ENCODE results near the gene SIX5.
"Not testable (repeated sequence)": the region's sequence is repeated elsewhere in the genome, so short reads cannot be mapped to it uniquely, and the experiment has no call there.

The SIX5 gene

DNA sequence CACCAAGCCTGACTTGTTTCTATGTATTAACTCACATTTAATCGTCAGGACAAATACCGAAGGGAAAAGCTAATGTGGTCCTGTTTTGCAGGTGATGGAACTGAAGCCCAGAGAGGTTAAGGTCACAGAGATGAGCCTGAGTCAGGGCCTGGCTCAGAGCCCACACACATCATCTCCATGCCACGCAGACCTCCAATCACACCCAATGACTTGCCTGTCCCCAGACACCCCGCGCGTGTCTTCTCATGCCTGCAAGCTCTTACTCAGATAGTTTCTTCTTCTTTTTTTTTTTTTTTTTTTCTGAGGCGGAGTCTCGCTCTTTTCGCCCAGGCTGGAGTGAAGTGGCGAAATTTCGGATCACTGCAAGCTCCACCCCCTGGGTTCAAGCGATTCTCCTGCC, 16.4 kb downstream of the SIX5 start:
- Histone ChIP-seq H3K27me3 (ENCODE audit: control insufficient read depth, insufficient read depth, low read length) (no peaks in the 10 kb centered on the region), H3K36me3 (ENCODE audit: control insufficient read depth, insufficient read depth, low read length) (no peaks in the 10 kb centered on the region), H3K4me1 (ENCODE audit: control insufficient read depth, insufficient read depth, low read length) (no peaks in the 10 kb centered on the region), H3K27ac (ENCODE audit: low read depth, low read length) (no peak overlapping the region), H3K9me3 (ENCODE audit: control insufficient read depth, insufficient read depth, low read depth, low read length) (no peaks in the 10 kb centered on the region), H3K9ac (ENCODE audit: low read length) (no peak overlapping the region), H3K4me3 (ENCODE audit: low read depth, low read length) (no peak overlapping the region)

- not testable (repeated sequence) for H3K9ac ChIP-seq (ENCODE audit: low read length); H3K36me3 ChIP-seq (ENCODE audit: control insufficient read depth, insufficient read depth, low read length); H3K9me3 ChIP-seq (ENCODE audit: control insufficient read depth, insufficient read depth, low read depth, low read length); H3K27me3 ChIP-seq (ENCODE audit: control insufficient read depth, insufficient read depth, low read length); H3K4me1 ChIP-seq (ENCODE audit: control insufficient read depth, insufficient read depth, low read length); H3K4me3 ChIP-seq (ENCODE audit: low read depth, low read length); H3K27ac ChIP-seq (ENCODE audit: low read depth, low read length)
Observed at GRCh38 chr19:45751483-45751882, 17.6 kb downstream of the SIX5 start.

DNA sequence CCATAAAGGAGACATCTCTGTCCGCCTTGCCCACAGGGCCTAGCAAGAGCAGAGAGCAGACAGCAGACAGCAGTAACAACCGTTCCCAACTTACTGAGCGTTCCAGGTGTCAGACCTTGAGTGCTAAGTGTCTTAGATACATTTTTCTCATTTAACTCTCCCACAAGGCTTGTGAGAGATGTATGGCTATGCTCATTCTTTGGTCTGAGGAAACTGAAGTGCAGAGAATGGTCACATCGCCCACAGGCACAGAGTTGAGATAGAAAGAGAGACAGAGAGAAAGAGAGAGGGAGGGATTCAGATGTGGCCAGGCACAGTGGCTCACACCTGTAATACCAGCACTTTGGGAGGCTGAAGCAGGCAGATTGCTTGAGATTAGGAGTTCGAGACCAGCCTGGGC, 21.5 kb downstream of the SIX5 start:
- no peak overlapping the region for H3K4me3 ChIP-seq (ENCODE audit: low read depth, low read length)
- H3K27ac ChIP-seq (ENCODE audit: low read depth, low read length): no peak overlapping the region
- H3K9me3 ChIP-seq (ENCODE audit: control insufficient read depth, insufficient read depth, low read depth, low read length): no peaks in the 10 kb centered on the region

DNA sequence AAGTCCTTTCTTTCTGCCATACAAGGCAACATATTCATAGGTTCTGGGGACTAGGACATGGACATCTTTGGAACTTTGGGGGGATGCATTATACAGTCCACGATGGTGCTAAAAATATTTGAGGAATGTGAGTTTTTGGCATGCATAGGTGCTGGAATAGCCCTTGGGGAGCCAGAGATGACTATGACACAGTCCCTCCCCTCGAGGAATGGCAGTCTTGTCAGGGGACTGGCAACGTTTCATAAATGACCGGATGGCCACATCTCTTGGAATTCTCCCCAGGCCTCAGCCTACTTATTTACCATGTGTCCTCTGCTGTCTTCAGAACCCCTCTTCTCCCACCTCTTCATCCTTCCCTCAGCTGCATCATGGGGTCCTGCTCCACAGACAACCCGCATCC, 22.2 kb downstream of the SIX5 start:
- no peak overlapping the region for H3K9ac ChIP-seq (ENCODE audit: low read length)
- no peak overlapping the region for H3K27ac ChIP-seq (ENCODE audit: low read depth, low read length)
- peaks cover 6% of the 10 kb centered on the region; the same call in 1 of the 2 replicates for H3K4me1 ChIP-seq (ENCODE audit: control insufficient read depth, insufficient read depth, low read length)
- H3K36me3 ChIP-seq (ENCODE audit: control insufficient read depth, insufficient read depth, low read length): no peaks in the 10 kb centered on the region
- no peak overlapping the region for H3K4me3 ChIP-seq (ENCODE audit: low read depth, low read length)
- H3K9me3 ChIP-seq (ENCODE audit: control insufficient read depth, insufficient read depth, low read depth, low read length): no peaks in the 10 kb centered on the region
- no peaks in the 10 kb centered on the region for H3K27me3 ChIP-seq (ENCODE audit: control insufficient read depth, insufficient read depth, low read length)

More for the DNA sequence above, 21.5 kb downstream of the SIX5 start:
- H3K4me1 ChIP-seq (ENCODE audit: control insufficient read depth, insufficient read depth, low read length): peaks cover 6% of the 10 kb centered on the region; the same call in 1 of the 2 replicates
- H3K36me3 ChIP-seq (ENCODE audit: control insufficient read depth, insufficient read depth, low read length): no peaks in the 10 kb centered on the region
- no peaks in the 10 kb centered on the region for H3K27me3 ChIP-seq (ENCODE audit: control insufficient read depth, insufficient read depth, low read length)
- H3K9ac ChIP-seq (ENCODE audit: low read length): no peak overlapping the region

DNA sequence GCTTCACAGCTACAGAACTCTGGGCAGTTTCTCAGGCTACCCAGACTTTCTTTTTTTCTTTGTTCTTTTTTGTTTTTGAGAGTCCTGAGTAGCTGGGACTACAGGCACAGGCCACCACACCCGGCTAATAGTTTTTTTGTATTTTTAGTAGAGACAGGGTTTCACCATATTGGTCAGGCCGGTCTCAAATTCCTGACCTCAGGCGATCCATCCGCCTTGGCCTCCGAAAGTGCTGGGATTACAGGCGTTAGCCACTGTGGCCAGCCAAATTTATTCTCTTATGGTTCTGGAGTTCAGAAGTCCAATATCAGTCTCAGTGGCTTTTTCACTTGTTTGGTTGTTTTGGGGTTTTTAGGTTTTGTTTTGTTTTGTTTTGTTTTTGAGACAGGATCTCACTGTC, 23.4 kb downstream of the SIX5 start:
- peaks cover 6% of the 10 kb centered on the region; the same call in 1 of the 2 replicates for H3K4me1 ChIP-seq (ENCODE audit: control insufficient read depth, insufficient read depth, low read length)
- no peak overlapping the region for H3K9ac ChIP-seq (ENCODE audit: low read length)
- no peak overlapping the region for H3K4me3 ChIP-seq (ENCODE audit: low read depth, low read length)
- H3K36me3 ChIP-seq (ENCODE audit: control insufficient read depth, insufficient read depth, low read length): no peaks in the 10 kb centered on the region
- no peaks in the 10 kb centered on the region for H3K9me3 ChIP-seq (ENCODE audit: control insufficient read depth, insufficient read depth, low read depth, low read length)
- H3K27ac ChIP-seq (ENCODE audit: low read depth, low read length): no peak overlapping the region
- no peaks in the 10 kb centered on the region for H3K27me3 ChIP-seq (ENCODE audit: control insufficient read depth, insufficient read depth, low read length)

GRCh38 chr19:45742969-45743368, 26.1 kb downstream of the SIX5 start:
- Histone ChIP-seq H3K9me3 (ENCODE audit: control insufficient read depth, insufficient read depth, low read depth, low read length) (no peaks in the 10 kb centered on the region), H3K4me3 (ENCODE audit: low read depth, low read length) (no peak overlapping the region), H3K36me3 (ENCODE audit: control insufficient read depth, insufficient read depth, low read length) (no peaks in the 10 kb centered on the region), H3K9ac (ENCODE audit: low read length) (no peak overlapping the region), H3K27me3 (ENCODE audit: control insufficient read depth, insufficient read depth, low read length) (no peaks in the 10 kb centered on the region), H3K4me1 (ENCODE audit: control insufficient read depth, insufficient read depth, low read length) (peaks cover 6% of the 10 kb centered on the region; the same call in 1 of the 2 replicates), H3K27ac (ENCODE audit: low read depth, low read length) (no peak overlapping the region)

- Histone ChIP-seq H3K4me1 (ENCODE audit: control insufficient read depth, insufficient read depth, low read length) (no peaks in the 10 kb centered on the region; the same call in 1 of the 2 replicates), H3K9ac (ENCODE audit: low read length) (no peak overlapping the region), H3K36me3 (ENCODE audit: control insufficient read depth, insufficient read depth, low read length) (no peaks in the 10 kb centered on the region), H3K4me3 (ENCODE audit: low read depth, low read length) (no peak overlapping the region), H3K27ac (ENCODE audit: low read depth, low read length) (no peak overlapping the region), H3K9me3 (ENCODE audit: control insufficient read depth, insufficient read depth, low read depth, low read length) (no peaks in the 10 kb centered on the region), H3K27me3 (ENCODE audit: control insufficient read depth, insufficient read depth, low read length) (no peaks in the 10 kb centered on the region)
Observed at GRCh38 chr19:45739498-45740439, 29.3 kb downstream of the SIX5 start.

GRCh38 chr19:45733160-45733810, 35.8 kb downstream of the SIX5 start, which contains the start of gene MEIOSIN:
TSS of gene MEIOSIN (plus strand) at chr19:45733439. CDS start at chr19:45735377, 1,938 bp downstream.
- H3K27me3 ChIP-seq (ENCODE audit: control insufficient read depth, insufficient read depth, low read length): no peaks in the 10 kb centered on the region
- H3K9me3 ChIP-seq (ENCODE audit: control insufficient read depth, insufficient read depth, low read depth, low read length): no peaks in the 10 kb centered on the region
- no peak within 1 kb of the TSS for H3K4me3 ChIP-seq (ENCODE audit: low read depth, low read length)
- H3K36me3 ChIP-seq (ENCODE audit: control insufficient read depth, insufficient read depth, low read length): no peaks in the 10 kb centered on the region
- peaks cover 1% of the 10 kb centered on the region; the same call in 1 of the 2 replicates for H3K4me1 ChIP-seq (ENCODE audit: control insufficient read depth, insufficient read depth, low read length)
- H3K9ac ChIP-seq (ENCODE audit: low read length): no peak within 1 kb of the TSS
- H3K27ac ChIP-seq (ENCODE audit: low read depth, low read length): no peak within 1 kb of the TSS

DNA sequence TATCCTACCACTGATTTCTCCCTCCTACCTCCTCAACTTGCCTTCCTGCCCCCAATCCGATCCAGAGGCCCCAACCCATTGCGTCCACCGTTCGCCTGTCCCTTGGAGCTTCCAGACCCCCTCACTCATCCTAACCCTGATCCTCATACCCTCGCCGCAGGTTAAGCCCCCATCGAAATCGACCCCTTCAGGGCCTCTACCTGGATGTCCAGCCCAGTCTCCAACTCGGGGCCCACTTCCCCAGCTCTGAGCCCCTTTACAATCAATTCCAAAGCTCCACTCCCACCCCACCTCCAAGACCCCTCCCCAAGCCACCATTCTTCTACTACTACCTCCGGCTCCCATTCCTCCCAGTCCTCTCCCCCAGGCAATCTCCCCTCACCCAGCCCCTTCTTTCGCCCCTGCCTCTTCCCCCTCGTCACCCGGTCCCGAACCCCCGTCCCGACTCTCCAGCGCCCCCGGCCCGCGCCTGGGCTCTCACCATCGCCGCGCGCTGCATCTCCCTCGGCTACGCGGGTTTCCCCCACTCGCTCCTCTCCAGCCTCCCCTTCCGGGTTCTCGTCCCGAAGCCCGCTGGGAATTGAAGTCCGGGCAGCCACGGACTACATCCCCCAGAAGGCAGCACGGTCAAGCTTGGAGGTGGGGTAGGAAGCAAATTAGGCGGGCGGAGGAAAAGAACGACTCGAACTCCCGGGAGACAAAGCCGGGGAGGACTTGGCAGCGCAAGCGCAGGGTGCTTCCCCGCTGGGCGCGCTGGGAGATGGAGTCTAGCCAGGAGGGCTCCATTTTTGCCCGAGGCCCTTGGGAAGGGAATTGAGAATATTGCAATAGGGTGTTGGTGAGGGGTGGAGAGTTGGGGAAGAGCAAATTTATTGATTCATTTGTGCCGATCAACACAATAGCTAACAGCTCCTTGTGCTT, 38.4 kb downstream of the SIX5 start, which contains the start of gene FBXO46:
FBXO46 (minus strand) TSS at position 529 of the 921 bp plus-strand sequence. CDS start 17,401 bp downstream, outside the sequence.
- H3K4me1 ChIP-seq (ENCODE audit: control insufficient read depth, insufficient read depth, low read length): peaks cover 4% of the 10 kb centered on the region; the same call in 1 of the 2 replicates
- no peaks in the 10 kb centered on the region for H3K36me3 ChIP-seq (ENCODE audit: control insufficient read depth, insufficient read depth, low read length)
- H3K27me3 ChIP-seq (ENCODE audit: control insufficient read depth, insufficient read depth, low read length): no peaks in the 10 kb centered on the region
- no peaks in the 10 kb centered on the region for H3K9me3 ChIP-seq (ENCODE audit: control insufficient read depth, insufficient read depth, low read depth, low read length)
- H3K27ac ChIP-seq (ENCODE audit: low read depth, low read length): peak within 1 kb of the TSS; percentile 33; the same call in 1 of the 2 replicates
- H3K4me3 ChIP-seq (ENCODE audit: low read depth, low read length): peak within 1 kb of the TSS; percentile 88
- H3K9ac ChIP-seq (ENCODE audit: low read length): peak within 1 kb of the TSS; percentile 82

GRCh38 chr19:45729800-45730290, 39.2 kb downstream of the SIX5 start:
- Histone ChIP-seq H3K4me3 (ENCODE audit: low read depth, low read length) (peak overlapping the region; percentile 88), H3K27ac (ENCODE audit: low read depth, low read length) (peak overlapping the region; percentile 33; the same call in 1 of the 2 replicates)

More at GRCh38 chr19:45729800-45730290, 39.2 kb downstream of the SIX5 start:
- Histone ChIP-seq H3K9me3 (ENCODE audit: control insufficient read depth, insufficient read depth, low read depth, low read length) (no peaks in the 10 kb centered on the region), H3K27me3 (ENCODE audit: control insufficient read depth, insufficient read depth, low read length) (no peaks in the 10 kb centered on the region), H3K36me3 (ENCODE audit: control insufficient read depth, insufficient read depth, low read length) (no peaks in the 10 kb centered on the region), H3K4me1 (ENCODE audit: control insufficient read depth, insufficient read depth, low read length) (peaks cover 4% of the 10 kb centered on the region; the same call in 1 of the 2 replicates), H3K9ac (ENCODE audit: low read length) (peak overlapping the region; percentile 82)
